Measurements from ENCODE around the gene CHST13. TPM values are rescaled to one million over a fixed set of nuclear protein-coding genes. Genes with fewer than 3 reads are reported as not detected.

The CHST13 gene
- total RNA-seq, 2 experiments from 2014 or later, result not detected

- H3K4me3 ChIP-seq (ENCODE audit: low read length), result no peak overlapping the region
- peaks cover 0 to 8% of the 10 kb centered on the region in 2 experiments for H3K9me3 ChIP-seq (ENCODE audit: control insufficient read depth in 1 of 2, insufficient read depth in 1 of 2, low read length in 2 of 2)
- ChIA-PET CTCF (no interaction called here), POLR2A (no interaction called here)
- no peaks in the 10 kb centered on the region for H3K36me3 Mint-ChIP-seq (ENCODE audit: low read depth)
- peaks cover 12% of the 10 kb centered on the region in 2 experiments for H3K27me3 ChIP-seq (ENCODE audit: control insufficient read depth in 1 of 2, insufficient read depth in 2 of 2, low read length in 2 of 2)
- H3K27ac ChIP-seq (ENCODE audit: low read depth in 1 of 2, low read length in 2 of 2), result no peak overlapping the region
- no peak overlapping the region for H3K27ac Mint-ChIP-seq
- no peak for TF ChIP-seq CTCF (IDR thresholded peaks at IDR 0.05)
- H3K4me1 ChIP-seq (ENCODE audit: insufficient read depth, low read length), result peaks cover 5% of the 10 kb centered on the region
- H3K27me3 Mint-ChIP-seq, result peaks cover 18% of the 10 kb centered on the region
- DNase-seq, result no peak
- H3K4me3 Mint-ChIP-seq, result no peak overlapping the region
- no peaks in the 10 kb centered on the region for H3K36me3 ChIP-seq (ENCODE audit: insufficient read depth, low read length)
- intact Hi-C loops (cut with DNase I, micrococcal nuclease), result no loop called here
- no peaks in the 10 kb centered on the region for H3K9me3 Mint-ChIP-seq
- no peaks in the 10 kb centered on the region for H3K4me1 Mint-ChIP-seq (ENCODE audit: low read depth)
- ATAC-seq (ENCODE audit: poor library complexity), result no peak
Measured at GRCh38 chr3:126527006-126527405, 3.1 kb downstream of the CHST13 start.

- no peaks in the 10 kb centered on the region for H3K9me3 Mint-ChIP-seq
- Histone ChIP-seq H3K27ac (ENCODE audit: low read depth in 1 of 2, low read length in 2 of 2) (no peak overlapping the region), H3K9me3 (ENCODE audit: control insufficient read depth in 1 of 2, insufficient read depth in 1 of 2, low read length in 2 of 2) (peaks cover 0 to 8% of the 10 kb centered on the region in 2 experiments), H3K4me3 (ENCODE audit: low read length) (no peak overlapping the region), H3K27me3 (ENCODE audit: control insufficient read depth in 1 of 2, insufficient read depth in 2 of 2, low read length in 2 of 2) (peaks cover 12% of the 10 kb centered on the region in 2 experiments), H3K36me3 (ENCODE audit: insufficient read depth, low read length) (no peaks in the 10 kb centered on the region), H3K4me1 (ENCODE audit: insufficient read depth, low read length) (peaks cover 2% of the 10 kb centered on the region)
- H3K27me3 Mint-ChIP-seq, result peaks cover 12% of the 10 kb centered on the region
- DNase-seq (no peak), ATAC-seq (ENCODE audit: poor library complexity) (no peak)
- H3K4me3 Mint-ChIP-seq, result no peak overlapping the region
- no peak for TF ChIP-seq CTCF (IDR thresholded peaks at IDR 0.05)
- intact Hi-C loops (cut with DNase I, micrococcal nuclease), result no loop called here
- no peak overlapping the region for H3K27ac Mint-ChIP-seq
- ChIA-PET POLR2A (no interaction called here), CTCF (no interaction called here)
- H3K4me1 Mint-ChIP-seq (ENCODE audit: low read depth), result no peaks in the 10 kb centered on the region
- no peaks in the 10 kb centered on the region for H3K36me3 Mint-ChIP-seq (ENCODE audit: low read depth)
Measured at GRCh38 chr3:126527455-126528211, 3.7 kb downstream of the CHST13 start.

GRCh38 chr3:126528419-126528799 lies 4.5 kb downstream of the CHST13 start:
- ChIA-PET POLR2A (no interaction called here), CTCF (no interaction called here)
- H3K36me3 ChIP-seq (ENCODE audit: insufficient read depth, low read length), result no peaks in the 10 kb centered on the region
- no peak for TF ChIP-seq CTCF (IDR thresholded peaks at IDR 0.05)
- Mint-ChIP-seq H3K27me3 (peaks cover 4% of the 10 kb centered on the region), H3K9me3 (no peaks in the 10 kb centered on the region), H3K4me1 (ENCODE audit: low read depth) (no peaks in the 10 kb centered on the region), H3K4me3 (no peak overlapping the region), H3K36me3 (ENCODE audit: low read depth) (no peaks in the 10 kb centered on the region), H3K27ac (no peak overlapping the region)
- peaks cover 5 to 6% of the 10 kb centered on the region in 2 experiments for H3K27me3 ChIP-seq (ENCODE audit: control insufficient read depth in 1 of 2, insufficient read depth in 2 of 2, low read length in 2 of 2)
- DNase-seq, result no peak
- peaks cover 2% of the 10 kb centered on the region for H3K4me1 ChIP-seq (ENCODE audit: insufficient read depth, low read length)
- intact Hi-C loops (cut with DNase I, micrococcal nuclease), result no loop called here
- no peak for ATAC-seq (ENCODE audit: poor library complexity)
- no peak overlapping the region for H3K4me3 ChIP-seq (ENCODE audit: low read length)
- H3K9me3 ChIP-seq (ENCODE audit: control insufficient read depth in 1 of 2, insufficient read depth in 1 of 2, low read length in 2 of 2), result peaks cover 0 to 6% of the 10 kb centered on the region in 2 experiments
- no peak overlapping the region for H3K27ac ChIP-seq (ENCODE audit: low read depth in 1 of 2, low read length in 2 of 2)
